ENCODE data around the gene COX8A. TPM values are rescaled to one million over a fixed set of nuclear protein-coding genes. Genes with fewer than 3 reads are reported as not detected.

The COX8A gene
- total and polyA plus RNA-seq, 2 of the 13 experiments (the other 11 are each of a cell fraction or from before 2014, with no cell fraction given): 202 to 406 TPM

DNA sequence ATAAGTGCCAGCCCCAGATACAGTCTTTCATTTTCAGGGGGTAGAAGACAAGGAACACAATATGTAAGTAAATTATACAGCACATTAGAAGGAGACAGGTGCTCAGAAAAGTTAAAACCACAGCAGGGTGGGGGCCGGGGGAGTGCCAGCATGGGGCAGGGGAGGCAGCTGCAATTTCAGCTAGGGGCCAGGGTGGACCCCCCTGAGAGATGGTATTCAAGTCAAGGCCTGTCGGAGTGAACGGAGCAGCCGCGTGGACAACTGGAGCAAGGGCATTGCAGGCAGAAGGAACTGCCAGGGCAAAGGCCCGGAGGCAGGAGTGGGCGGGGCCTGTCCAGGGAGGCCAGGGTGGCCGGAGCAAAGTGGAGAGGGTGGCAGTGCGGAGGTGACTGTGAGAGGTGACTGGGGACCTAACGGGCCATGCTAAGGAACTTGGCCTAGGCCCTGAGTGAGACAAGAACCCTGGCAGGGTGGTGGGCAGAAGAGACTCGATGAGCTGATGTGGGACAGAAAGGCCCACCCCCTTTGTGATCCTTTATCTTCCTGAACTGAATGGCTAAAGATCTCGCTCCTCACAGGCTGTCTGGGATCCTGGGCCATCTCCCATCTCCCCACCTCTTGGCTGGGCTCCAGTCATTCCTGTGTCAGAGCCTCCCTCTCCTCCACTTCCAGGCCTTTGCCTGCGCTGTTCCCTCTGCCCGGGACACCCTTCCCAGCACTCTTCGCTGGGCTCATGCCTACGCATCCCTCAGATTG, 38.9 kb downstream of the COX8A start:
- H3K4me2 ChIP-seq (ENCODE audit: low read depth, low read length): no peak overlapping the region
- H3K27ac ChIP-seq (ENCODE audit: extremely low read length, insufficient read depth, low read length): no peak overlapping the region
- H3K27me3 ChIP-seq (ENCODE audit: control insufficient read depth in 1 of 2, insufficient read depth in 2 of 2, low read length in 2 of 2): no peaks in the 10 kb centered on the region
- 0 out of 2 replicates have a peak, but pooled peaks cover 4% of the 10 kb centered on the region for H4K20me1 ChIP-seq (ENCODE audit: insufficient read depth, low read length)
- no peaks in the 10 kb centered on the region for H3K79me2 ChIP-seq (ENCODE audit: insufficient read depth, low read length)
- no peak for DNase-seq (ENCODE audit: low spot score)
- POLR2A ChIA-PET: no interaction called here
- peaks cover 5% of the 10 kb centered on the region for H3K4me1 ChIP-seq (ENCODE audit: insufficient read depth, low read length)
- TF ChIP-seq ZSCAN29 (CRISPR knock-in tag; conservative IDR thresholded peaks at IDR 0.05): no peak
- no peak for TF ChIP-seq HOXD1 (CRISPR knock-in tag; IDR thresholded peaks at IDR 0.05)
- TF ChIP-seq IRF2 (CRISPR knock-in tag; IDR thresholded peaks at IDR 0.05): no peak
- TF ChIP-seq, protein P1, sequence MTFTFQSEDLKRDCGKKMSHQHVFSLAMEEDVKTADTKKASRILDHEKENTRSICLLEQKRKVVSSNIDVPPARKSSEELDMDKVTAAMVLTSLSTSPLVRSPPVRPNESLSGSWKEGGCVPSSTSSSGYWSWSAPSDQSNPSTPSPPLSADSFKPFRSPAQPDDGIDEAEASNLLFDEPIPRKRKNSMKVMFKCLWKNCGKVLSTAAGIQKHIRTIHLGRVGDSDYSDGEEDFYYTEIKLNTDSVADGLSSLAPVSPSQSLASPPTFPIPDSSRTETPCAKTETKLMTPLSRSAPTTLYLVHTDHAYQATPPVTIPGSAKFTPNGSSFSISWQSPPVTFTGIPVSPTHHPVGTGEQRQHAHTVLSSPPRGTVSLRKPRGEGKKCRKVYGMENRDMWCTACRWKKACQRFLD (CRISPR knock-in tag; IDR thresholded peaks at IDR 0.05; ENCODE audit: borderline replicate concordance): no peak
- TF ChIP-seq ZNF879 (CRISPR knock-in tag; IDR thresholded peaks at IDR 0.05): no peak
- no peak for TF ChIP-seq SMARCC2 (IDR thresholded peaks at IDR 0.05)
- TF ChIP-seq NONO (IDR thresholded peaks at IDR 0.05): no peak
- TF ChIP-seq NONO (CRISPR knock-in tag; conservative IDR thresholded peaks at IDR 0.05): no peak
- TF ChIP-seq, protein P2, sequence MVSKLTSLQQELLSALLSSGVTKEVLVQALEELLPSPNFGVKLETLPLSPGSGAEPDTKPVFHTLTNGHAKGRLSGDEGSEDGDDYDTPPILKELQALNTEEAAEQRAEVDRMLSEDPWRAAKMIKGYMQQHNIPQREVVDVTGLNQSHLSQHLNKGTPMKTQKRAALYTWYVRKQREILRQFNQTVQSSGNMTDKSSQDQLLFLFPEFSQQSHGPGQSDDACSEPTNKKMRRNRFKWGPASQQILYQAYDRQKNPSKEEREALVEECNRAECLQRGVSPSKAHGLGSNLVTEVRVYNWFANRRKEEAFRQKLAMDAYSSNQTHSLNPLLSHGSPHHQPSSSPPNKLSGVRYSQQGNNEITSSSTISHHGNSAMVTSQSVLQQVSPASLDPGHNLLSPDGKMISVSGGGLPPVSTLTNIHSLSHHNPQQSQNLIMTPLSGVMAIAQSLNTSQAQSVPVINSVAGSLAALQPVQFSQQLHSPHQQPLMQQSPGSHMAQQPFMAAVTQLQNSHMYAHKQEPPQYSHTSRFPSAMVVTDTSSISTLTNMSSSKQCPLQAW (CRISPR knock-in tag; IDR thresholded peaks at IDR 0.05): no peak
- TF ChIP-seq, protein P3, sequence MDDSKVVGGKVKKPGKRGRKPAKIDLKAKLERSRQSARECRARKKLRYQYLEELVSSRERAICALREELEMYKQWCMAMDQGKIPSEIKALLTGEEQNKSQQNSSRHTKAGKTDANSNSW (CRISPR knock-in tag; IDR thresholded peaks at IDR 0.05; ENCODE audit: borderline replicate concordance): no peak
- no peak for TF ChIP-seq ZMYM4 (CRISPR knock-in tag; IDR thresholded peaks at IDR 0.05)
- TF ChIP-seq MLLT10 (CRISPR knock-in tag; IDR thresholded peaks at IDR 0.05): no peak
- TF ChIP-seq, protein P4, sequence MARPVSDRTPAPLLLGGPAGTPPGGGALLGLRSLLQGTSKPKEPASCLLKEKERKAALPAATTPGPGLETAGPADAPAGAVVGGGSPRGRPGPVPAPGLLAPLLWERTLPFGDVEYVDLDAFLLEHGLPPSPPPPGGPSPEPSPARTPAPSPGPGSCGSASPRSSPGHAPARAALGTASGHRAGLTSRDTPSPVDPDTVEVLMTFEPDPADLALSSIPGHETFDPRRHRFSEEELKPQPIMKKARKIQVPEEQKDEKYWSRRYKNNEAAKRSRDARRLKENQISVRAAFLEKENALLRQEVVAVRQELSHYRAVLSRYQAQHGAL (CRISPR knock-in tag; IDR thresholded peaks at IDR 0.05; ENCODE audit: not compliant biosample characterization): no peak
- no peak for TF ChIP-seq ZNF883 (CRISPR knock-in tag; IDR thresholded peaks at IDR 0.05; ENCODE audit: not compliant biosample characterization)
- no peak for TF ChIP-seq MYC (CRISPR knock-in tag; IDR thresholded peaks at IDR 0.05; ENCODE audit: borderline replicate concordance)
- TF ChIP-seq, protein P5, sequence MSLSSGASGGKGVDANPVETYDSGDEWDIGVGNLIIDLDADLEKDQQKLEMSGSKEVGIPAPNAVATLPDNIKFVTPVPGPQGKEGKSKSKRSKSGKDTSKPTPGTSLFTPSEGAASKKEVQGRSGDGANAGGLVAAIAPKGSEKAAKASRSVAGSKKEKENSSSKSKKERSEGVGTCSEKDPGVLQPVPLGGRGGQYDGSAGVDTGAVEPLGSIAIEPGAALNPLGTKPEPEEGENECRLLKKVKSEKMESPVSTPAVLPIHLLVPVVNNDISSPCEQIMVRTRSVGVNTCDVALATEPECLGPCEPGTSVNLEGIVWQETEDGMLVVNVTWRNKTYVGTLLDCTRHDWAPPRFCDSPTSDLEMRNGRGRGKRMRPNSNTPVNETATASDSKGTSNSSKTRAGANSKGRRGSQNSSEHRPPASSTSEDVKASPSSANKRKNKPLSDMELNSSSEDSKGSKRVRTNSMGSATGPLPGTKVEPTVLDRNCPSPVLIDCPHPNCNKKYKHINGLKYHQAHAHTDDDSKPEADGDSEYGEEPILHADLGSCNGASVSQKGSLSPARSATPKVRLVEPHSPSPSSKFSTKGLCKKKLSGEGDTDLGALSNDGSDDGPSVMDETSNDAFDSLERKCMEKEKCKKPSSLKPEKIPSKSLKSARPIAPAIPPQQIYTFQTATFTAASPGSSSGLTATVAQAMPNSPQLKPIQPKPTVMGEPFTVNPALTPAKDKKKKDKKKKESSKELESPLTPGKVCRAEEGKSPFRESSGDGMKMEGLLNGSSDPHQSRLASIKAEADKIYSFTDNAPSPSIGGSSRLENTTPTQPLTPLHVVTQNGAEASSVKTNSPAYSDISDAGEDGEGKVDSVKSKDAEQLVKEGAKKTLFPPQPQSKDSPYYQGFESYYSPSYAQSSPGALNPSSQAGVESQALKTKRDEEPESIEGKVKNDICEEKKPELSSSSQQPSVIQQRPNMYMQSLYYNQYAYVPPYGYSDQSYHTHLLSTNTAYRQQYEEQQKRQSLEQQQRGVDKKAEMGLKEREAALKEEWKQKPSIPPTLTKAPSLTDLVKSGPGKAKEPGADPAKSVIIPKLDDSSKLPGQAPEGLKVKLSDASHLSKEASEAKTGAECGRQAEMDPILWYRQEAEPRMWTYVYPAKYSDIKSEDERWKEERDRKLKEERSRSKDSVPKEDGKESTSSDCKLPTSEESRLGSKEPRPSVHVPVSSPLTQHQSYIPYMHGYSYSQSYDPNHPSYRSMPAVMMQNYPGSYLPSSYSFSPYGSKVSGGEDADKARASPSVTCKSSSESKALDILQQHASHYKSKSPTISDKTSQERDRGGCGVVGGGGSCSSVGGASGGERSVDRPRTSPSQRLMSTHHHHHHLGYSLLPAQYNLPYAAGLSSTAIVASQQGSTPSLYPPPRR (CRISPR knock-in tag; IDR thresholded peaks at IDR 0.05; ENCODE audit: borderline replicate concordance): no peak
- 93% methylated on average over 16 of the region's 16 CpGs for WGBS (ENCODE audit: low lambda C conversion rate)
- intact Hi-C loops (cut with micrococcal nuclease; ENCODE audit: unreplicated experiment): no loop called here
- no peaks in the 10 kb centered on the region for H3K36me3 ChIP-seq (replicated peaks in 1 of 2; ENCODE audit: control insufficient read depth in 1 of 2, insufficient read depth in 2 of 2, low read length in 2 of 2)
- peaks cover 10% of the 10 kb centered on the region; the same call in 1 of the 2 replicates for H3K9me3 ChIP-seq (ENCODE audit: low read length)
- CTCF ChIA-PET (ENCODE audit: low intra/inter-chr PET ratio, low total read pairs): no interaction called here
- FAIRE-seq: no peak
- no peak overlapping the region for H3K9ac ChIP-seq (ENCODE audit: insufficient read depth, low read depth, low read length)
- no peak overlapping the region for H2AFZ ChIP-seq (ENCODE audit: low read length)
- in situ Hi-C loops (cut with HindIII; ENCODE audit: extremely low pct_ligation_motif_present, low pct_unique_long_range_greater_than_20kb): no loop called here
- BruUV-seq (replicated peaks): no TSS peak
- no peak for ATAC-seq
- no peak overlapping the region for H3K4me3 ChIP-seq (replicated peaks in 1 of 3; ENCODE audit: insufficient read depth in 1 of 3, low read depth in 2 of 3, low read length in 3 of 3)

All from HepG2 (cell line).